ENCODE results near the gene DNAJB8. TPM values are rescaled to one million over a fixed set of nuclear protein-coding genes. Genes with fewer than 3 reads are reported as not detected.

DNAJB8 gene
- total RNA-seq, 1 experiment from 2014 or later, result not detected

DNA sequence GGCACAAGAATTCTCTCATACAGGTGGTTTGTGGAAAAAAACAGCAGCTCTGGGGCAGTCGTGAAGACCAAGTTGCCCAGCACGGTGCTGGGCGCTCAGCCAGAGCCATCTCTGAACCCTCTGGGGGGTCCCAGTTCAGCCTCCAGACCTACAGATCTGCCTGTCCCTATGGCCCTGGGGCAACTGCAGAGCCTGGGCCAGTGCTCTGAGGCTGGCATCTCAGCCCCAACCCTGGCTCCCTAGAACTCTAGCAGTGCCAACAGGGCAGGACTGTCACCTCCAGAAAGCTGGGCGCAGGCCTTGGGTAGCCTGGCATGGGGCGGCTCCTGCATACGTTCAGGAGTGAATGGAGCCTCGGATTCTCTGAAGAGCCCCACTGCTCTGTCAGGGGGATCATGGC lies 44.7 kb downstream of the DNAJB8 start:
- POLR2A ChIA-PET, result no interaction called here
- intact Hi-C loops (cut with micrococcal nuclease; ENCODE audit: unreplicated experiment), result loop anchor here (10.0 kb wide), 1 partner anchor 163 kb away; no protein-coding TSS in a partner anchor
- H3K27ac Mint-ChIP-seq (ENCODE audit: unreplicated experiment), result no peak overlapping the region
- no peak overlapping the region for H3K4me3 Mint-ChIP-seq (ENCODE audit: unreplicated experiment)
- Histone ChIP-seq H3K9me3 (no peaks in the 10 kb centered on the region), H3K36me3 (ENCODE audit: control insufficient read depth, insufficient read depth, low read length) (no peaks in the 10 kb centered on the region), H3K4me3 (ENCODE audit: low read depth, low read length) (no peak overlapping the region), H3K27me3 (replicated peaks; ENCODE audit: control insufficient read depth, insufficient read depth, low read length) (no peaks in the 10 kb centered on the region), H3K4me1 (no peaks in the 10 kb centered on the region)
- peaks cover 5% of the 10 kb centered on the region for H3K4me1 Mint-ChIP-seq (ENCODE audit: low read depth, unreplicated experiment)
- TF ChIP-seq, protein P1, sequence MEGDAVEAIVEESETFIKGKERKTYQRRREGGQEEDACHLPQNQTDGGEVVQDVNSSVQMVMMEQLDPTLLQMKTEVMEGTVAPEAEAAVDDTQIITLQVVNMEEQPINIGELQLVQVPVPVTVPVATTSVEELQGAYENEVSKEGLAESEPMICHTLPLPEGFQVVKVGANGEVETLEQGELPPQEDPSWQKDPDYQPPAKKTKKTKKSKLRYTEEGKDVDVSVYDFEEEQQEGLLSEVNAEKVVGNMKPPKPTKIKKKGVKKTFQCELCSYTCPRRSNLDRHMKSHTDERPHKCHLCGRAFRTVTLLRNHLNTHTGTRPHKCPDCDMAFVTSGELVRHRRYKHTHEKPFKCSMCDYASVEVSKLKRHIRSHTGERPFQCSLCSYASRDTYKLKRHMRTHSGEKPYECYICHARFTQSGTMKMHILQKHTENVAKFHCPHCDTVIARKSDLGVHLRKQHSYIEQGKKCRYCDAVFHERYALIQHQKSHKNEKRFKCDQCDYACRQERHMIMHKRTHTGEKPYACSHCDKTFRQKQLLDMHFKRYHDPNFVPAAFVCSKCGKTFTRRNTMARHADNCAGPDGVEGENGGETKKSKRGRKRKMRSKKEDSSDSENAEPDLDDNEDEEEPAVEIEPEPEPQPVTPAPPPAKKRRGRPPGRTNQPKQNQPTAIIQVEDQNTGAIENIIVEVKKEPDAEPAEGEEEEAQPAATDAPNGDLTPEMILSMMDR (IDR thresholded peaks at IDR 0.05; ENCODE audit: insufficient read depth in 1 of 2, low read depth in 1 of 2, low read length in 1 of 2, severe bottlenecking in 1 of 2, unreplicated experiment in 1 of 2), result no peak
- no TSS peak for BruUV-seq (replicated peaks)
- no peaks in the 10 kb centered on the region for H3K36me3 Mint-ChIP-seq (ENCODE audit: insufficient read depth, unreplicated experiment)
- no peaks in the 10 kb centered on the region for H3K27me3 Mint-ChIP-seq (ENCODE audit: insufficient read depth, unreplicated experiment)
- DNase-seq, result no peak
- CTCF ChIA-PET, result no interaction called here
- H3K9me3 Mint-ChIP-seq (ENCODE audit: unreplicated experiment), result no peaks in the 10 kb centered on the region

DNA sequence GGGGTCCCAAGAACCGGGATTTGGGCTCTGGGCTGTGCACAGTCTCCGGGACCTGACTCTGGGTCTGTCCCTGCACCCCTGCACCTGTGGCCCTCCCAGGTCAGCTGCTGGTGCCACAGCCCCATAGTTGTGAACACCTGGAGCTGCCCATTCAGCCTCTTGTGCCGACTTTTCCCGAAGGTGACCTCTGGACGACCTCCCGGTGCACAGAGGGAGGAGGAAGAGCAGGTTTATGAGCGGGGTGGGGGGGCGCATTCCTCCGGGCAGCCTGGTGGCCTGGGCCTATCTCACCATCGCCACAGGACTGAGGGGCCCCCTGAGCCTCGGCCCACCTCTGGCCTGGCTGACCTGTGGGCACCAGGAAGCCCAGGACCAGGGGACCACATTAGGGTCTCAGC lies 45.3 kb downstream of the DNAJB8 start:
- no peak for DNase-seq

DNA sequence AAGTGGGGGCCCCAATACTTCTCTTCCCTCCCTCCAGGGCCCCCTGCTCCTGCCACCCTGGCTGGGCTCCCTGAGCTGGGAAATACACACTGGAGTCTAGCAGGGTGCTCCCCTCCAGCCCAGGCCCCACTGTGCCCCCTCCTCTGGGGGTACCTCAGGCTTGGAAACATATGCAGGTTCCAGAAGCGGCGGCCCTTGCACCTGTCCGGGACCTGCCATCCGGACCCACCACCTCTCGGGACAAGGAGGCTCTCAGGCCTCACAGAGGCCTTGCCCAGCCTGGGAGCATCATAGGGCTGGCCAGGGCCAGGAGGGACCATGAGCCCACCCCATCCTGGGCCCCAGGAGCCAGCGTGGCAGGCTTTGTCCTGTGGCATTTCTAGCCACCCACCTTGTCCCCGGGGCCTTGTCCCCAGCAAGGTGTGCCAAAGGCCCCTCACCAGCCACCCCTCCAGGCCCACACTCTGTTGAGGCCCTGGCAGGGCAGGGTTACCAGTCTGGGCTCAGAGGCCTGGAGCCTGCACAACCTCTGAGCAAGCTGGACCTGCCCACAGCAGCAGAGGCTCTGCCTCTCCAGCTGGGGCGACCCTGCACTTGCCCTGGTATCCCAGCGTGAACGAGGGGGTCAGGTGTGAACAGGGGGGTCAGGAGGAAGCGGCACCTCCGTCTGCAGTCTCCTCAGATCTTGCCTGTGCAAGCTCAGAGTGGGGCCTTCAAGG lies 45.8 kb downstream of the DNAJB8 start:
- peaks cover 6% of the 10 kb centered on the region for H3K4me1 Mint-ChIP-seq (ENCODE audit: low read depth, unreplicated experiment)
- TF ChIP-seq, protein P1 (IDR thresholded peaks at IDR 0.05; ENCODE audit: insufficient read depth in 1 of 2, low read depth in 1 of 2, low read length in 1 of 2, severe bottlenecking in 1 of 2, unreplicated experiment in 1 of 2), result no peak
- H3K27me3 ChIP-seq (replicated peaks; ENCODE audit: control insufficient read depth, insufficient read depth, low read length), result no peaks in the 10 kb centered on the region
- intact Hi-C loops (cut with micrococcal nuclease; ENCODE audit: unreplicated experiment), result loop anchor here (10.0 kb wide), 1 partner anchor 164 kb away; no protein-coding TSS in a partner anchor
- BruUV-seq (replicated peaks), result no TSS peak
- DNase-seq, result no peak
- no peak overlapping the region for H3K27ac Mint-ChIP-seq (ENCODE audit: unreplicated experiment)
- H3K4me3 ChIP-seq (ENCODE audit: low read depth, low read length), result no peak overlapping the region
- no peaks in the 10 kb centered on the region for H3K36me3 Mint-ChIP-seq (ENCODE audit: insufficient read depth, unreplicated experiment)
- H3K27me3 Mint-ChIP-seq (ENCODE audit: insufficient read depth, unreplicated experiment), result no peaks in the 10 kb centered on the region
- H3K9me3 ChIP-seq, result no peaks in the 10 kb centered on the region
- POLR2A ChIA-PET, result no interaction called here
- H3K36me3 ChIP-seq (ENCODE audit: control insufficient read depth, insufficient read depth, low read length), result no peaks in the 10 kb centered on the region
- no peak overlapping the region for H3K4me3 Mint-ChIP-seq (ENCODE audit: unreplicated experiment)
- CTCF ChIA-PET, result no interaction called here
- H3K9me3 Mint-ChIP-seq (ENCODE audit: unreplicated experiment), result no peaks in the 10 kb centered on the region
- H3K4me1 ChIP-seq, result peaks cover 7% of the 10 kb centered on the region; the same call in 1 of the 2 replicates

More for the DNA sequence above, 45.3 kb downstream of the DNAJB8 start:
- ChIA-PET POLR2A (no interaction called here), CTCF (no interaction called here)
- H3K27me3 ChIP-seq (replicated peaks; ENCODE audit: control insufficient read depth, insufficient read depth, low read length), result no peaks in the 10 kb centered on the region
- no peaks in the 10 kb centered on the region for H3K36me3 ChIP-seq (ENCODE audit: control insufficient read depth, insufficient read depth, low read length)
- H3K4me3 ChIP-seq (ENCODE audit: low read depth, low read length), result no peak overlapping the region
- H3K9me3 ChIP-seq, result no peaks in the 10 kb centered on the region
- H3K9me3 Mint-ChIP-seq (ENCODE audit: unreplicated experiment), result no peaks in the 10 kb centered on the region
- TF ChIP-seq, protein P1 (IDR thresholded peaks at IDR 0.05; ENCODE audit: insufficient read depth in 1 of 2, low read depth in 1 of 2, low read length in 1 of 2, severe bottlenecking in 1 of 2, unreplicated experiment in 1 of 2), result no peak
- no peaks in the 10 kb centered on the region for H3K36me3 Mint-ChIP-seq (ENCODE audit: insufficient read depth, unreplicated experiment)
- BruUV-seq (replicated peaks), result no TSS peak
- H3K27me3 Mint-ChIP-seq (ENCODE audit: insufficient read depth, unreplicated experiment), result no peaks in the 10 kb centered on the region
- intact Hi-C loops (cut with micrococcal nuclease; ENCODE audit: unreplicated experiment), result loop anchor here (10.0 kb wide), 1 partner anchor 163 kb away; no protein-coding TSS in a partner anchor
- H3K4me1 Mint-ChIP-seq (ENCODE audit: low read depth, unreplicated experiment), result peaks cover 6% of the 10 kb centered on the region
- H3K4me3 Mint-ChIP-seq (ENCODE audit: unreplicated experiment), result no peak overlapping the region
- peaks cover 4% of the 10 kb centered on the region; the same call in 1 of the 2 replicates for H3K4me1 ChIP-seq
- H3K27ac Mint-ChIP-seq (ENCODE audit: unreplicated experiment), result no peak overlapping the region

Measured in Caco-2 (cell line).